HG03066 (cell line): ENCODE measurements around the gene GATAD2A.
A peak's percentile ranks its signal among the peaks of the same experiment; 100 is the strongest.

Source experiments
- ATAC-seq: cut with Tn5 transposase; IDR thresholded peaks from one replicate; pipeline ENCODE4 v1.9.1; 2021; ENCODE audit warnings: low read depth; ENCODE audit not compliant: unreplicated experiment

GATAD2A gene

GRCh38 chr19:19502808-19503602 lies 97.5 kb downstream of the GATAD2A start:
- no peak for ATAC-seq

GRCh38 chr19:19504754-19505668 lies 99.5 kb downstream of the GATAD2A start:
- ATAC-seq: no peak

- no peak for ATAC-seq
These were observed 100.3 kb downstream of the GATAD2A start for GRCh38 chr19:19505669-19506326.

- no peak for ATAC-seq
These were observed 101.1 kb downstream of the GATAD2A start for GRCh38 chr19:19506592-19506991.

GRCh38 chr19:19507354-19507753 lies 101.9 kb downstream of the GATAD2A start:
- ATAC-seq: no peak

GRCh38 chr19:19508217-19508616 lies 102.7 kb downstream of the GATAD2A start:
- no peak for ATAC-seq

- no peak for ATAC-seq
These were observed 105.0 kb downstream of the GATAD2A start for GRCh38 chr19:19510432-19510831.

- ATAC-seq: no peak
These were observed 108.2 kb downstream of the GATAD2A start for GRCh38 chr19:19513682-19514081.

- ATAC-seq: no peak
These were observed 108.8 kb downstream of the GATAD2A start for GRCh38 chr19:19514215-19514657.

GRCh38 chr19:19514881-19515641 lies 109.6 kb downstream of the GATAD2A start, which contains the start of gene TSSK6:
TSSK6 (minus strand) TSS chr19:19515548; CDS start chr19:19515427, 121 bp downstream.
- no peak for ATAC-seq

- peak; percentile 88 for ATAC-seq
These were observed 110.4 kb downstream of the GATAD2A start, which contains the start of gene NDUFA13 for GRCh38 chr19:19515642-19516519. NDUFA13 (plus strand) TSS chr19:19516225; CDS start chr19:19516239, 14 bp downstream.

GRCh38 chr19:19517235-19517619 lies 111.8 kb downstream of the GATAD2A start:
- no peak for ATAC-seq

GRCh38 chr19:19520989-19521388 lies 115.5 kb downstream of the GATAD2A start:
- no peak for ATAC-seq

- no peak for ATAC-seq
These were observed 117.7 kb downstream of the GATAD2A start for GRCh38 chr19:19523177-19523576.

- ATAC-seq: no peak
These were observed 118.6 kb downstream of the GATAD2A start for GRCh38 chr19:19524053-19524452.

GRCh38 chr19:19525611-19526380 lies 120.3 kb downstream of the GATAD2A start:
- ATAC-seq: no peak

- no peak for ATAC-seq
These were observed 121.3 kb downstream of the GATAD2A start for GRCh38 chr19:19526581-19527370.

- ATAC-seq: no peak
These were observed 121.8 kb downstream of the GATAD2A start for GRCh38 chr19:19527371-19527656.
